ENCODE measurements around the gene NAV3. TPM values are rescaled to one million over a fixed set of nuclear protein-coding genes. Genes with fewer than 3 reads are reported as not detected.

NAV3 gene
- total and polyA plus RNA-seq, 2 donors, result 1.4 to 5.4 TPM

DNA sequence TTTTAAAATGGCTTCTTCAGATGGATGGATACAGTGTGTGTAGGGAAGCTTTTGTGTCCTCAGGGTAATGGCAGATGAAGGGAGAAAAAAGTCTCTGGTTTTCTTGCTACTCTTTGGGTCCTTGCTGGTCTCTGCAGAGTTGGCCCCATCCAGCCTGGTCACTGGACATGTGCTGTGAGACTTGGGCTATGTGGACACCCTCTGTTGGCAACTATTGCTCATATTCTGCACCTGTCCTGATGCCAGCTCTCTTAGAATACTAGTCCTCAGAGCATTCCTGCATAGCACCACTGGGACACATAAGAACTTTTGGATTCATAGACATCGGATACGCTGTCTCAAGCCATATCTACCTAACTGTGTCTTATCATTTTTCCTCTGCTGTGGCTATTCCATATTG, 20.0 kb downstream of the NAV3 start:
- WGBS, result over 99% methylated on average over 2 of the region's 2 CpGs
- Histone ChIP-seq H3K9me3 (ENCODE audit: control insufficient read depth in 2 of 2, insufficient read depth in 1 of 2, low read length in 1 of 2) (no peaks in the 10 kb centered on the region), H3K36me3 (ENCODE audit: control insufficient read depth in 2 of 2, insufficient read depth in 2 of 2, low read length in 1 of 2) (no peaks in the 10 kb centered on the region), H3K27me3 (ENCODE audit: control insufficient read depth in 2 of 2, insufficient read depth in 1 of 2, low read length in 1 of 2) (no peaks in the 10 kb centered on the region), H3K27ac (ENCODE audit: low read depth in 1 of 2, low read length in 1 of 2) (no peak overlapping the region), H3K4me3 (ENCODE audit: low read length in 2 of 2) (no peak overlapping the region), H3K4me1 (ENCODE audit: control insufficient read depth in 2 of 2, insufficient read depth in 2 of 2, low read length in 2 of 2) (no peaks in the 10 kb centered on the region)
- no peak for DNase-seq (ENCODE audit: low read depth in 6 of 9, low spot score in 9 of 9)

DNA sequence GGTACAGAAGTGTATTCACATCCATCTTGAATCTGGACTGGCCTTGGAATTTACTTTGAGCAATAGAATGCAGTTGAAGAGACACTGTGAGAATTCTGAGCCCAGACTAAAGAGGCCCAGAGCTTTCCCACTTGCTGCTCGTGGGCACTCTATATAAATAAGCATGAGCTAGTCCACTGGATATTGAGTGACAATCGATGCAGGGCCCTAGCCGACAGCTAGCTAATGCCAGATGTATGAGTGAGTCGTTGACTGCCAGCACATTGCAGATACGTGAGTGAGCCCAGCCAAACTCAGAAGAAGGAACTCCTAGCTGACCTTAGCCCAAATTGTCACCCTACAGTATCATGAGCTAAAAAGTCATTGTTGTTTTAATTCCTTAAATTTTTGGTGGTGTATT, 24.9 kb downstream of the NAV3 start:
- 90% methylated on average over 5 of the region's 5 CpGs for WGBS
- no peak for DNase-seq (ENCODE audit: low read depth in 6 of 9, low spot score in 9 of 9)
- no peak overlapping the region for H3K4me3 ChIP-seq (ENCODE audit: low read length in 2 of 2)
- no peak overlapping the region for H3K27ac ChIP-seq (ENCODE audit: low read depth in 1 of 2, low read length in 1 of 2)
- no peaks in the 10 kb centered on the region for H3K4me1 ChIP-seq (ENCODE audit: control insufficient read depth in 2 of 2, insufficient read depth in 2 of 2, low read length in 2 of 2)
- no peaks in the 10 kb centered on the region for H3K27me3 ChIP-seq (ENCODE audit: control insufficient read depth in 2 of 2, insufficient read depth in 1 of 2, low read length in 1 of 2)
- H3K36me3 ChIP-seq (ENCODE audit: control insufficient read depth in 2 of 2, insufficient read depth in 2 of 2, low read length in 1 of 2), result no peaks in the 10 kb centered on the region
- H3K9me3 ChIP-seq (ENCODE audit: control insufficient read depth in 2 of 2, insufficient read depth in 1 of 2, low read length in 1 of 2), result no peaks in the 10 kb centered on the region

DNA sequence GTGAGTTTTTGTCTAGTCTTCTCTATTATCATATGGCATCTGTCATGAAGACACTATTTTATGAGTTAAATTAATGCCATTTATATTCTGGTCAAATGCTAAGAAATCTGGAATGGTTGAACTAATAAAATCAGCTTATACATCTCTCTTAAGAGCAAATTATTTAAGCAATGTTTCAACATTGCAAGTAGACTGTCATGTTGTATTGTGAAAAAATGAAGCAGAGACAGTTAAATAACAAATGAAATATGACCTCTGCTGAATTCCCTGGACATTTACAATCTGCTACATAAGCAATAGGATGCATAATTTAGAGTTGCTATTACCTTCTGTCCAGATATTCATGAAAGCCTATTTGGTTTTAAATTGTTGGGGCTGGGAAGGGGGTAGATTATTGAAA, 30.6 kb downstream of the NAV3 start:
- Histone ChIP-seq H3K27ac (ENCODE audit: low read depth in 1 of 2, low read length in 1 of 2) (no peak overlapping the region), H3K9me3 (ENCODE audit: control insufficient read depth in 2 of 2, insufficient read depth in 1 of 2, low read length in 1 of 2) (no peaks in the 10 kb centered on the region), H3K27me3 (ENCODE audit: control insufficient read depth in 2 of 2, insufficient read depth in 1 of 2, low read length in 1 of 2) (no peaks in the 10 kb centered on the region), H3K4me3 (ENCODE audit: low read length in 2 of 2) (no peak overlapping the region), H3K4me1 (ENCODE audit: control insufficient read depth in 2 of 2, insufficient read depth in 2 of 2, low read length in 2 of 2) (no peaks in the 10 kb centered on the region), H3K36me3 (ENCODE audit: control insufficient read depth in 2 of 2, insufficient read depth in 2 of 2, low read length in 1 of 2) (no peaks in the 10 kb centered on the region)
- DNase-seq (ENCODE audit: low read depth in 6 of 9, low spot score in 9 of 9), result no peak

DNA sequence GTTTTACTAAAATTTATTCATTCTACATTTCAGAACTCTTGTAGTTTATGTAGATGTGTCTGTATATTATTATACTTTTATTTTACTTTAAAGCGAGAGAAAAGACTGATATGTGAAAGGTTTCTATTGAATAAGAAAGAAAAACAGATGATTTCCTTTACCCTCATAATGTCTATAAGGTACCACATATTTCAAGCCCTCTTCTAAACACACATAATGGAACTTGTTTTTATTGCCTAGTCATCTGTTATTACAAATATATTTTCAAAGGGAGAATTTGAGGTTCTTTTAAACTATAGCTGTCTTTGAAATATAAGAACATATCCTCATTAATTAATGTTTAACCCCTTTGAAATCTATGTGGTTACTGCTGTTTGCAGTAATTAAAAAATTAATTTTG, 34.5 kb downstream of the NAV3 start:
- WGBS, result 96% methylated on average over 1 of the region's 1 CpG
- H3K27me3 ChIP-seq (ENCODE audit: control insufficient read depth in 2 of 2, insufficient read depth in 1 of 2, low read length in 1 of 2), result no peaks in the 10 kb centered on the region
- no peak for DNase-seq (ENCODE audit: low read depth in 6 of 9, low spot score in 9 of 9)
- H3K4me3 ChIP-seq (ENCODE audit: low read length in 2 of 2), result no peak overlapping the region
- H3K9me3 ChIP-seq (ENCODE audit: control insufficient read depth in 2 of 2, insufficient read depth in 1 of 2, low read length in 1 of 2), result no peaks in the 10 kb centered on the region
- no peaks in the 10 kb centered on the region for H3K4me1 ChIP-seq (ENCODE audit: control insufficient read depth in 2 of 2, insufficient read depth in 2 of 2, low read length in 2 of 2)
- H3K27ac ChIP-seq (ENCODE audit: low read depth in 1 of 2, low read length in 1 of 2), result no peak overlapping the region
- H3K36me3 ChIP-seq (ENCODE audit: control insufficient read depth in 2 of 2, insufficient read depth in 2 of 2, low read length in 1 of 2), result no peaks in the 10 kb centered on the region

DNA sequence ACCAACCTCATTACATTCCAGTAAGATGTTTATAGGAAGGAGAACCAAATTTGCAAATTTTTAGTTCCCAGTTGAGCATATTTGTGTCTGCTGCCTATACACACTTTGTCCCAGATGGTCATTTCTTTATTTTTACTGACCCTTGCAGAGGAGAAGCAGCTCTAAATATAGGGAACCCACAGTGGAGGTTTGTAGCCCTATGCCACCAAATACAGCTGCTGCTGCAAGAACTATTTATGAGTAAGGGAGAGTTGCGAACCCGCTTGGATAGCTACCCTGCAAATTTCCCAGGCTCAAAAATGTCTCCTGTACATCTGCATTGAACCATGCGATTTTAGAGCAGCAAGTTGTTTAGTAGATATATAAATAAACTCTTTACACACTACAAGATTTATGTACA, 48.2 kb downstream of the NAV3 start:
- no peak overlapping the region for H3K4me3 ChIP-seq (ENCODE audit: low read length in 2 of 2)
- H3K27me3 ChIP-seq (ENCODE audit: control insufficient read depth in 2 of 2, insufficient read depth in 1 of 2, low read length in 1 of 2), result no peaks in the 10 kb centered on the region
- no peaks in the 10 kb centered on the region for H3K4me1 ChIP-seq (ENCODE audit: control insufficient read depth in 2 of 2, insufficient read depth in 2 of 2, low read length in 2 of 2)
- no peaks in the 10 kb centered on the region for H3K9me3 ChIP-seq (ENCODE audit: control insufficient read depth in 2 of 2, insufficient read depth in 1 of 2, low read length in 1 of 2)
- H3K36me3 ChIP-seq (ENCODE audit: control insufficient read depth in 2 of 2, insufficient read depth in 2 of 2, low read length in 1 of 2), result no peaks in the 10 kb centered on the region
- DNase-seq (ENCODE audit: low read depth in 6 of 9, low spot score in 9 of 9), result no peak
- no peak overlapping the region for H3K27ac ChIP-seq (ENCODE audit: low read depth in 1 of 2, low read length in 1 of 2)
- 98% methylated on average over 3 of the region's 3 CpGs for WGBS

DNA sequence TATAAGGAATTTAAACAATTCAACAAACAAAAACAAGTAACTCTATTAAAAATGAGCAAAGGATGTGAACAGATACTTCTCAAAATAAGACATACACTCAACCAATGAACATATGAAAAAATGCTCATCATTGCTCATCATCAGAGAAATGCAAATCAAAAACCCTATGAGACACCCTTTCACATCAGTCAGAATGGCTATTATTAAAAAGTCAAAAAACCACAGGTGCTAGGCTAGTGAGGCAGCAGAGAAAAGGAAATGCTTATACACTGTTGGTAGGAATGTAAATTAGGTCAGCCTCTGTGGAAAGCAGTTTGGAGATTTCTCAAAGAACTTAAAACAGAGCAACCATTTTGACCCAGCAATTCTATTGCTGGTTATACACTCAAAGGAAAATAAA, 52.0 kb downstream of the NAV3 start:
- Histone ChIP-seq H3K4me3 (ENCODE audit: low read length in 2 of 2) (no peak overlapping the region), H3K27me3 (ENCODE audit: control insufficient read depth in 2 of 2, insufficient read depth in 1 of 2, low read length in 1 of 2) (no peaks in the 10 kb centered on the region), H3K36me3 (ENCODE audit: control insufficient read depth in 2 of 2, insufficient read depth in 2 of 2, low read length in 1 of 2) (no peaks in the 10 kb centered on the region), H3K9me3 (ENCODE audit: control insufficient read depth in 2 of 2, insufficient read depth in 1 of 2, low read length in 1 of 2) (no peaks in the 10 kb centered on the region), H3K4me1 (ENCODE audit: control insufficient read depth in 2 of 2, insufficient read depth in 2 of 2, low read length in 2 of 2) (no peaks in the 10 kb centered on the region), H3K27ac (ENCODE audit: low read depth in 1 of 2, low read length in 1 of 2) (no peak overlapping the region)
- no peak for DNase-seq (ENCODE audit: low read depth in 6 of 9, low spot score in 9 of 9)

DNA sequence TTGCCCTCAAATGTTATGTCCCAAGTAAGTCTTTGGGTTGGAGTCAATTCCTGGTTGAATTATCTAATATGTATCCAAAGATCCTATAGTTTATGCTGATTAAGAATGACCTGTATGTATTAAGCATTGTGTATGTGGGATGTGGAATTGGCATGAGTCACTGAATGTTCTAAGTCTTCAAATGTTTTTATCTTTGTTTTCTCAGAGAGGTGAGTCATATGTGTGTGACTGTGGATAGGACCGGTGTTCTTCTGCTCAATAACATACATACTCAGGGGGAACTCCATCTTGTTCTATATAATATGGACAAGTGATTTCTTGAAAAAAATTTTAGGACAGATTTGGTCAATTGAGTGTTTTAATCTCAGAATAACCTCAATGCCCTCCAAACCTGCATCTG, 57.9 kb downstream of the NAV3 start:
- Histone ChIP-seq H3K4me3 (ENCODE audit: low read length in 2 of 2) (no peak overlapping the region), H3K9me3 (ENCODE audit: control insufficient read depth in 2 of 2, insufficient read depth in 1 of 2, low read length in 1 of 2) (no peaks in the 10 kb centered on the region), H3K27ac (ENCODE audit: low read depth in 1 of 2, low read length in 1 of 2) (no peak overlapping the region), H3K4me1 (ENCODE audit: control insufficient read depth in 2 of 2, insufficient read depth in 2 of 2, low read length in 2 of 2) (no peaks in the 10 kb centered on the region), H3K36me3 (ENCODE audit: control insufficient read depth in 2 of 2, insufficient read depth in 2 of 2, low read length in 1 of 2) (no peaks in the 10 kb centered on the region), H3K27me3 (ENCODE audit: control insufficient read depth in 2 of 2, insufficient read depth in 1 of 2, low read length in 1 of 2) (no peaks in the 10 kb centered on the region)
- no peak for DNase-seq (ENCODE audit: low read depth in 6 of 9, low spot score in 9 of 9)
- whole genome bisulfite sequencing, result 90% methylated on average over 1 of the region's 1 CpG

DNA sequence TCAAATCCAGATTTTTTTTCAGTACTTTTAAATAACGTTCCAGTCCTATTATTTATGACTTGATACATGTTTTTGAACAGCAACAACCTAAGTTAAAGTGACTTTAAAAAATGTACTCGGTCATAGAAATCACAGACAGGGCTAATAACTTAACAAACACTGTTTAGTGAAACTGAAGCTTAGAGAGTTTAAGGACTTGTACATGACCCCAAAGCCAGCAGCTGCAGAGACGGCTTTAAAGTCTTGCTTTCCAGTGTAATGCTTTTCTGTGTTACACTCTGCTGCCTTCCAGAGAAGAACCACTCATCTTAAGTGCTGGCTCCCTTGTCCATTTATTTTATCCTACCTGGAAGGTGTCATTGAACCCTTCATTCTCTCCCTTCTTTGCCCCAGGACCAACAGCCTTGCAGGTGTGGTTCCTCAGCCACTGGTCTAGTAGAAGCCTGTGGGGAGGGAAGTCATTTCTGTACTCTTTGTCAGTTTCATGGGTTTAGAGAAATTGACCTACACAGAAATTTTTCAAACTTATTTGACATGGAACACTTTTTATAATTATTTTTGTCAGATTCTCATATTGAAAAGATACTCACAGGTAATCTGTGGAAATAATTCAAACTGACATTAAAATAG, 60.9 kb downstream of the NAV3 start:
- no peak overlapping the region for H3K27ac ChIP-seq (ENCODE audit: low read depth in 1 of 2, low read length in 1 of 2)
- no peaks in the 10 kb centered on the region for H3K9me3 ChIP-seq (ENCODE audit: control insufficient read depth in 2 of 2, insufficient read depth in 1 of 2, low read length in 1 of 2)
- no peak overlapping the region for H3K4me3 ChIP-seq (ENCODE audit: low read length in 2 of 2)
- DNase-seq (ENCODE audit: low read depth in 6 of 9, low spot score in 9 of 9), result no peak
- H3K4me1 ChIP-seq (ENCODE audit: control insufficient read depth in 2 of 2, insufficient read depth in 2 of 2, low read length in 2 of 2), result no peaks in the 10 kb centered on the region
- WGBS, result 92% methylated on average over 3 of the region's 3 CpGs
- H3K36me3 ChIP-seq (ENCODE audit: control insufficient read depth in 2 of 2, insufficient read depth in 2 of 2, low read length in 1 of 2), result no peaks in the 10 kb centered on the region
- no peaks in the 10 kb centered on the region for H3K27me3 ChIP-seq (ENCODE audit: control insufficient read depth in 2 of 2, insufficient read depth in 1 of 2, low read length in 1 of 2)

DNA sequence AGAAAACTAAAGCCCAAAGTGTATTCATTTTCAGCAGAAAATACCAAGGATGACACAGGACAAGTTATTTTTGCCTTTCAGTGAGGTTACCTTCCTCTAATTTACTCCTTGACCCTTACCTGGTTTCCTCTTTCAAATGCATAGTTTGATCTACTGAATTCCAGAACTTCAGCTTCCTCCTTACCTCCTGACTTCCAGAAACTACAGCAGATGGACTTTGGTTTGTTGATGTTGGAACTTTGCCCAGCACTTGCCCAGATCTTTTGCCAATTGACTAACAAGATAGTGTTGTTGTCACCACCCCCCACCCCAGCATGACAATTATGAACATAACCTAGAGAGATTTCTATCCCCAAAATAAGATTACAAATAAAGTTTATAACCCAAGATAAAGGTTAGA, 63.2 kb downstream of the NAV3 start:
- Histone ChIP-seq H3K9me3 (ENCODE audit: control insufficient read depth in 2 of 2, insufficient read depth in 1 of 2, low read length in 1 of 2) (no peaks in the 10 kb centered on the region), H3K27ac (ENCODE audit: low read depth in 1 of 2, low read length in 1 of 2) (no peak overlapping the region), H3K4me3 (ENCODE audit: low read length in 2 of 2) (no peak overlapping the region), H3K27me3 (ENCODE audit: control insufficient read depth in 2 of 2, insufficient read depth in 1 of 2, low read length in 1 of 2) (no peaks in the 10 kb centered on the region), H3K4me1 (ENCODE audit: control insufficient read depth in 2 of 2, insufficient read depth in 2 of 2, low read length in 2 of 2) (no peaks in the 10 kb centered on the region), H3K36me3 (ENCODE audit: control insufficient read depth in 2 of 2, insufficient read depth in 2 of 2, low read length in 1 of 2) (no peaks in the 10 kb centered on the region)
- DNase-seq (ENCODE audit: low read depth in 6 of 9, low spot score in 9 of 9), result no peak

DNA sequence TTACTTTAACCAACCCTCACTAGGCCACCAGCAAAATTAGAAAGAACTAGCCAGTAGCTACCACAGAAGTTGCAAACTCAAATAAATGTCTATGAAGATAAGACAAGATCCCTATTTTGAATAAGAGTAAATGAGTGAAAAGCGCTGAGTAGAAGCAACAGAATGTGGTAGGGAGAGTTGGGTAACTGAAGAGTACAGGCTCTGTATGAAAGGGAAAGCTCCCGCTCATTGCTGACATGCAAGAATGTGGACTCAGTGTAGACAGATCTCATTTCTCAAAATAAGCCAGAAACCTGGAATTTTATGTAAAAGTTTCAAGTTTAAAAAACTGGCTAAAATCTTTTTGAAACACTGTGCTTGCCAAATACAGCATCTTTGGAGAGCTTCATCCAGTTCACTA, 63.9 kb downstream of the NAV3 start:
- Histone ChIP-seq H3K4me1 (ENCODE audit: control insufficient read depth in 2 of 2, insufficient read depth in 2 of 2, low read length in 2 of 2) (no peaks in the 10 kb centered on the region), H3K36me3 (ENCODE audit: control insufficient read depth in 2 of 2, insufficient read depth in 2 of 2, low read length in 1 of 2) (no peaks in the 10 kb centered on the region), H3K9me3 (ENCODE audit: control insufficient read depth in 2 of 2, insufficient read depth in 1 of 2, low read length in 1 of 2) (no peaks in the 10 kb centered on the region), H3K27ac (ENCODE audit: low read depth in 1 of 2, low read length in 1 of 2) (no peak overlapping the region), H3K4me3 (ENCODE audit: low read length in 2 of 2) (no peak overlapping the region), H3K27me3 (ENCODE audit: control insufficient read depth in 2 of 2, insufficient read depth in 1 of 2, low read length in 1 of 2) (no peaks in the 10 kb centered on the region)
- no peak for DNase-seq (ENCODE audit: low read depth in 6 of 9, low spot score in 9 of 9)
- 97% methylated on average over 2 of the region's 2 CpGs for WGBS

Measured in thymus (tissue), 11 donors.